Tibial nerve (tissue), 4 donors: ENCODE measurements around the gene RGL3. TPM values are rescaled to one million over a fixed set of nuclear protein-coding genes. Genes with fewer than 3 reads are reported as not detected.

Experiments
- DNase-seq, 2 donors: peaks; one replicate each; pipeline ENCODE4 v3.0.0-alpha.2; 2019; ENCODE audit warnings: low spot score in 2 of 2
- H3K27ac ChIP-seq, 4 donors: fragments of 200-600 bp; sonication (generic) in 3 of 4; one replicate each; pipeline ENCODE4 v1.5.1; 2017 to 2019; ENCODE audit warnings: mild to moderate bottlenecking in 1 of 4
- H3K27me3 ChIP-seq, 2 donors: fragments of 200-600 bp; sonication (generic) in 1 of 2; one replicate each; pipeline versions ENCODE4 v1.5.1 to v1.6.0; 2017 to 2019
- H3K36me3 ChIP-seq, 3 donors: fragments of 200-600 bp; sonication (generic); one replicate each; pipeline ENCODE4 v1.5.1; 2018 to 2019
- H3K4me1 ChIP-seq, 4 donors: fragments of 200-600 bp; sonication (generic) in 3 of 4; one replicate each; pipeline ENCODE4 v1.5.1; 2017 to 2019
- H3K4me3 ChIP-seq, 4 donors: fragments of 200-600 bp; sonication (generic) in 3 of 4; one replicate each; pipeline ENCODE4 v1.5.1; 2017 to 2019; ENCODE audit warnings: mild to moderate bottlenecking in 1 of 4, moderate library complexity in 1 of 4
- H3K9me3 ChIP-seq, 4 donors: fragments of 200-600 bp; sonication (generic) in 3 of 4; one replicate each; pipeline ENCODE4 v1.5.1; 2017 to 2019
- CTCF ChIP-seq, 5 experiments: fragments of 200-600 bp in 3 of 5; fragments of 450-650 bp in 2 of 5; sonication (generic) in 3 of 5; IDR thresholded peaks; one replicate each; pipeline ENCODE4 v1.5.1; 2016 to 2019; ENCODE audit warnings: antibody characterized with exemption in 5 of 5, mild to moderate bottlenecking in 3 of 5, moderate library complexity in 2 of 5
- EP300 ChIP-seq, 2 donors: sonication (generic); formaldehyde crosslinking; IDR thresholded peaks; one replicate each; pipeline ENCODE4 v1.6.1; 2017; ENCODE audit warnings: antibody characterized with exemption in 2 of 2, mild to moderate bottlenecking in 1 of 2
- POLR2A ChIP-seq, 2 donors: fragments of 450-650 bp; IDR thresholded peaks; one replicate each; pipeline ENCODE4 v1.6.1; 2017; ENCODE audit warnings: antibody characterized with exemption in 2 of 2, mild to moderate bottlenecking in 2 of 2, moderate library complexity in 2 of 2
- WGBS, 2 donors: methylation state at CpG; one replicate each; pipeline ENCODE4 v1.1.5; 2018; 5-methylcytosine and 5-hydroxymethylcytosine counted together
- total RNA-seq, 4 donors: library from RNA; depleted of rRNA; stranded (reverse); fragments of >200 nt; gene quantifications; one replicate each; pipeline ENCODE4 v1.1.0, GENCODE V29; 2016

RGL3 gene
- total RNA-seq, 4 donors from 2014 or later = 5.7 to 17.9 (median 11.0) TPM

- Histone ChIP-seq H3K27me3 (peaks cover 0 to 23% of the 10 kb centered on the region in 2 donors), H3K27ac (peak overlapping the region in 2 of 4 donors; percentile 2 to 39), H3K4me1 (peaks cover 0 to 73% (median 37%) of the 10 kb centered on the region in 4 donors), H3K4me3 (no peak overlapping the region), H3K36me3 (peaks cover 0 to 6% (median 0%) of the 10 kb centered on the region in 3 donors), H3K9me3 (no peaks in the 10 kb centered on the region)
- TF ChIP-seq CTCF (IDR thresholded peaks at IDR 0.05) = peak; percentile 21 to 55 (median 32)
- no peak for TF ChIP-seq EP300 (IDR thresholded peaks at IDR 0.05)
- TF ChIP-seq POLR2A (IDR thresholded peaks at IDR 0.05) = no peak
- peak in 1 of 2 donors; percentile 35 for DNase-seq
- 32 to 39% methylated on average over 8 of the region's 8 CpGs for WGBS, 2 donors
Measured at GRCh38 chr19:11378319-11379189, 40.6 kb downstream of the RGL3 start.

GRCh38 chr19:11377756-11378155 is 41.4 kb downstream of the RGL3 start:
- H3K4me1 ChIP-seq = peaks cover 0 to 66% (median 33%) of the 10 kb centered on the region in 4 donors
- H3K36me3 ChIP-seq = peaks cover 0 to 6% (median 0%) of the 10 kb centered on the region in 3 donors
- no peak overlapping the region for H3K4me3 ChIP-seq
- no peaks in the 10 kb centered on the region for H3K9me3 ChIP-seq
- DNase-seq = no peak
- TF ChIP-seq CTCF (IDR thresholded peaks at IDR 0.05) (no peak), POLR2A (IDR thresholded peaks at IDR 0.05) (no peak), EP300 (IDR thresholded peaks at IDR 0.05) (no peak)
- 93 to 98% methylated on average over 3 of the region's 3 CpGs for WGBS, 2 donors
- peak overlapping the region in 2 of 4 donors; percentile 39 to 46 for H3K27ac ChIP-seq
- peaks cover 0 to 15% of the 10 kb centered on the region in 2 donors for H3K27me3 ChIP-seq

- no peak overlapping the region for H3K4me3 ChIP-seq
- H3K27ac ChIP-seq = peak overlapping the region in 2 of 4 donors; percentile 39 to 46
- no peaks in the 10 kb centered on the region for H3K9me3 ChIP-seq
- peak in 1 of 2 donors; percentile 43 for DNase-seq
- peaks cover 0 to 10% of the 10 kb centered on the region in 2 donors for H3K27me3 ChIP-seq
- H3K36me3 ChIP-seq = peaks cover 0 to 6% (median 0%) of the 10 kb centered on the region in 3 donors
- no peak for TF ChIP-seq CTCF (IDR thresholded peaks at IDR 0.05)
- TF ChIP-seq EP300 (IDR thresholded peaks at IDR 0.05) = no peak
- TF ChIP-seq POLR2A (IDR thresholded peaks at IDR 0.05) = no peak
- H3K4me1 ChIP-seq = peaks cover 0 to 60% (median 32%) of the 10 kb centered on the region in 4 donors
Measured at GRCh38 chr19:11377237-11377636, 41.9 kb downstream of the RGL3 start.

GRCh38 chr19:11375143-11375948 is 43.8 kb downstream of the RGL3 start:
- WGBS, 2 donors = 5 to 10% methylated on average over 27 of the region's 27 CpGs
- Histone ChIP-seq H3K27me3 (no peaks in the 10 kb centered on the region), H3K27ac (peak overlapping the region; percentile 85 to 96 (median 92)), H3K9me3 (no peaks in the 10 kb centered on the region), H3K4me1 (peaks cover 0 to 47% (median 18%) of the 10 kb centered on the region in 4 donors), H3K4me3 (peak overlapping the region; percentile 32 to 75 (median 58)), H3K36me3 (peaks cover 0 to 6% (median 0%) of the 10 kb centered on the region in 3 donors)
- TF ChIP-seq CTCF (IDR thresholded peaks at IDR 0.05) (no peak), POLR2A (IDR thresholded peaks at IDR 0.05) (peak; percentile 18 to 71), EP300 (IDR thresholded peaks at IDR 0.05) (peak in 1 of 2 donors; percentile 75)
- peak in 1 of 2 donors; percentile 17 for DNase-seq
